Uterus (tissue), 2 donors: ENCODE measurements around the gene CDK11A.

ENCODE experiments used
- CTCF ChIP-seq, 4 experiments: fragments of 200-600 bp in 2 of 4; fragments of 450-650 bp in 2 of 4; sonication (generic) in 2 of 4; IDR thresholded peaks; one replicate each; pipeline ENCODE4 v1.5.1; 2016 to 2019; ENCODE audit warnings: antibody characterized with exemption in 4 of 4, mild to moderate bottlenecking in 2 of 4, moderate library complexity in 1 of 4
- POLR2A ChIP-seq, 2 donors: fragments of 450-650 bp; IDR thresholded peaks; one replicate each; pipeline ENCODE4 v1.6.1; 2016; ENCODE audit warnings: antibody characterized with exemption in 2 of 2, mild to moderate bottlenecking in 1 of 2, moderate library complexity in 1 of 2

DNA sequence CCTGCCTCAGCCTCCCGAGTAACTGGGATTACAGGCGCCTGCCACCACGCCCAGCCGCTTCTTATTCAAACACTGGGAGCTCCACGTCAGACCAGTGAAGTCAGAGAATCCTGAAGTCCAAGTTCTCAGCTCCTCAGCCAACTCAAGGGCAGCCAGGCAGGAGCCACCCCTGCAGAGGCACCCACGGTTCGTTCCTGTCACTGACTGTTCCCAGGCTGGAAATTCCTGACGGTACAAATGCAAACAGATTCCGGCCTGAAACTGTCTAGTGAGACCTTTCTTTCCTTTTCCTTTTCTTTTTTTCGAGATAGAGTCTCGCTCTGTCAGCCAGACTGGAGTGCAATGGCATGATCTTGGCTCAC, 43.3 kb downstream of the CDK11A start:
- TF ChIP-seq CTCF (IDR thresholded peaks at IDR 0.05) (no peak), POLR2A (IDR thresholded peaks at IDR 0.05) (no peak)
